Measurements from ENCODE around the gene TENM4.

TENM4 gene

GRCh38 chr11:79447038-79447786 is 6.4 kb upstream of the TENM4 start:
- H3K27ac ChIP-seq (ENCODE audit: low read length), result no peak overlapping the region
- no peaks in the 10 kb centered on the region for H3K9me3 ChIP-seq (ENCODE audit: control insufficient read depth in 1 of 2, low read length in 2 of 2)
- H3K36me3 ChIP-seq (ENCODE audit: control insufficient read depth in 1 of 2, insufficient read depth in 2 of 2, low read length in 2 of 2), result no peaks in the 10 kb centered on the region
- H3K27me3 ChIP-seq (ENCODE audit: low read depth, low read length), result no peaks in the 10 kb centered on the region
- no peaks in the 10 kb centered on the region for H3K4me1 ChIP-seq (ENCODE audit: control insufficient read depth in 1 of 2, insufficient read depth in 2 of 2, low read length in 2 of 2)
- no peak overlapping the region for H3K4me3 ChIP-seq (ENCODE audit: low read depth in 1 of 2, low read length in 2 of 2)

- Histone ChIP-seq H3K9me3 (ENCODE audit: control insufficient read depth in 1 of 2, low read length in 2 of 2) (no peaks in the 10 kb centered on the region), H3K4me3 (ENCODE audit: low read depth in 1 of 2, low read length in 2 of 2) (no peak overlapping the region), H3K27ac (ENCODE audit: low read length) (no peak overlapping the region), H3K36me3 (ENCODE audit: control insufficient read depth in 1 of 2, insufficient read depth in 2 of 2, low read length in 2 of 2) (no peaks in the 10 kb centered on the region), H3K27me3 (ENCODE audit: low read depth, low read length) (no peaks in the 10 kb centered on the region), H3K4me1 (ENCODE audit: control insufficient read depth in 1 of 2, insufficient read depth in 2 of 2, low read length in 2 of 2) (peaks cover 0 to 4% of the 10 kb centered on the region in 2 donors)
Observed at GRCh38 chr11:79444923-79445322, 4.1 kb upstream of the TENM4 start.

GRCh38 chr11:79441461-79441875 is 638 bp upstream of the TENM4 start:
- peak overlapping the region; percentile 56 to 64 for H3K4me3 ChIP-seq (ENCODE audit: low read depth in 1 of 2, low read length in 2 of 2)
- peak overlapping the region; percentile 45 for H3K27ac ChIP-seq (ENCODE audit: low read length)
- no peaks in the 10 kb centered on the region for H3K9me3 ChIP-seq (ENCODE audit: control insufficient read depth in 1 of 2, low read length in 2 of 2)
- H3K27me3 ChIP-seq (ENCODE audit: low read depth, low read length), result peaks cover 26% of the 10 kb centered on the region
- peaks cover 3 to 35% of the 10 kb centered on the region in 2 donors for H3K4me1 ChIP-seq (ENCODE audit: control insufficient read depth in 1 of 2, insufficient read depth in 2 of 2, low read length in 2 of 2)
- no peaks in the 10 kb centered on the region for H3K36me3 ChIP-seq (ENCODE audit: control insufficient read depth in 1 of 2, insufficient read depth in 2 of 2, low read length in 2 of 2)

GRCh38 chr11:79439886-79440570 is 802 bp downstream of the TENM4 start:
- Histone ChIP-seq H3K4me3 (ENCODE audit: low read depth in 1 of 2, low read length in 2 of 2) (peak overlapping the region; percentile 56 to 64), H3K27me3 (ENCODE audit: low read depth, low read length) (peaks cover 36% of the 10 kb centered on the region), H3K4me1 (ENCODE audit: control insufficient read depth in 1 of 2, insufficient read depth in 2 of 2, low read length in 2 of 2) (peaks cover 3 to 35% of the 10 kb centered on the region in 2 donors)

GRCh38 chr11:79439410-79439885 is 1.4 kb downstream of the TENM4 start:
- peaks cover 41% of the 10 kb centered on the region for H3K27me3 ChIP-seq (ENCODE audit: low read depth, low read length)
- no peaks in the 10 kb centered on the region for H3K9me3 ChIP-seq (ENCODE audit: control insufficient read depth in 1 of 2, low read length in 2 of 2)
- H3K4me1 ChIP-seq (ENCODE audit: control insufficient read depth in 1 of 2, insufficient read depth in 2 of 2, low read length in 2 of 2), result peaks cover 3 to 35% of the 10 kb centered on the region in 2 donors
- no peak overlapping the region for H3K27ac ChIP-seq (ENCODE audit: low read length)
- no peaks in the 10 kb centered on the region for H3K36me3 ChIP-seq (ENCODE audit: control insufficient read depth in 1 of 2, insufficient read depth in 2 of 2, low read length in 2 of 2)
- H3K4me3 ChIP-seq (ENCODE audit: low read depth in 1 of 2, low read length in 2 of 2), result peak overlapping the region; percentile 42 to 64

More at GRCh38 chr11:79439886-79440570, 802 bp downstream of the TENM4 start:
- Histone ChIP-seq H3K27ac (ENCODE audit: low read length) (no peak overlapping the region), H3K9me3 (ENCODE audit: control insufficient read depth in 1 of 2, low read length in 2 of 2) (no peaks in the 10 kb centered on the region), H3K36me3 (ENCODE audit: control insufficient read depth in 1 of 2, insufficient read depth in 2 of 2, low read length in 2 of 2) (no peaks in the 10 kb centered on the region)

- peak overlapping the region; percentile 23 for H3K27ac ChIP-seq (ENCODE audit: low read length)
- peaks cover 47% of the 10 kb centered on the region for H3K27me3 ChIP-seq (ENCODE audit: low read depth, low read length)
- H3K36me3 ChIP-seq (ENCODE audit: control insufficient read depth in 1 of 2, insufficient read depth in 2 of 2, low read length in 2 of 2), result no peaks in the 10 kb centered on the region
- H3K9me3 ChIP-seq (ENCODE audit: control insufficient read depth in 1 of 2, low read length in 2 of 2), result no peaks in the 10 kb centered on the region
- peak overlapping the region; percentile 42 to 64 for H3K4me3 ChIP-seq (ENCODE audit: low read depth in 1 of 2, low read length in 2 of 2)
- peaks cover 3 to 35% of the 10 kb centered on the region in 2 donors for H3K4me1 ChIP-seq (ENCODE audit: control insufficient read depth in 1 of 2, insufficient read depth in 2 of 2, low read length in 2 of 2)
Observed at GRCh38 chr11:79438631-79439409, 2.0 kb downstream of the TENM4 start.

- peaks cover 3 to 35% of the 10 kb centered on the region in 2 donors for H3K4me1 ChIP-seq (ENCODE audit: control insufficient read depth in 1 of 2, insufficient read depth in 2 of 2, low read length in 2 of 2)
- peaks cover 49% of the 10 kb centered on the region for H3K27me3 ChIP-seq (ENCODE audit: low read depth, low read length)
- peak overlapping the region; percentile 23 for H3K27ac ChIP-seq (ENCODE audit: low read length)
- peak overlapping the region; percentile 42 to 64 for H3K4me3 ChIP-seq (ENCODE audit: low read depth in 1 of 2, low read length in 2 of 2)
- no peaks in the 10 kb centered on the region for H3K36me3 ChIP-seq (ENCODE audit: control insufficient read depth in 1 of 2, insufficient read depth in 2 of 2, low read length in 2 of 2)
- H3K9me3 ChIP-seq (ENCODE audit: control insufficient read depth in 1 of 2, low read length in 2 of 2), result no peaks in the 10 kb centered on the region
Observed at GRCh38 chr11:79437981-79438630, 2.7 kb downstream of the TENM4 start.

GRCh38 chr11:79437278-79437980 is 3.4 kb downstream of the TENM4 start:
- Histone ChIP-seq H3K36me3 (ENCODE audit: control insufficient read depth in 1 of 2, insufficient read depth in 2 of 2, low read length in 2 of 2) (no peaks in the 10 kb centered on the region), H3K27me3 (ENCODE audit: low read depth, low read length) (peaks cover 49% of the 10 kb centered on the region), H3K4me3 (ENCODE audit: low read depth in 1 of 2, low read length in 2 of 2) (peak overlapping the region; percentile 47 to 64), H3K4me1 (ENCODE audit: control insufficient read depth in 1 of 2, insufficient read depth in 2 of 2, low read length in 2 of 2) (peaks cover 3 to 35% of the 10 kb centered on the region in 2 donors), H3K9me3 (ENCODE audit: control insufficient read depth in 1 of 2, low read length in 2 of 2) (no peaks in the 10 kb centered on the region), H3K27ac (ENCODE audit: low read length) (no peak overlapping the region)

- Histone ChIP-seq H3K9me3 (ENCODE audit: control insufficient read depth in 1 of 2, low read length in 2 of 2) (no peaks in the 10 kb centered on the region), H3K4me3 (ENCODE audit: low read depth in 1 of 2, low read length in 2 of 2) (peak overlapping the region; percentile 47 to 64), H3K27me3 (ENCODE audit: low read depth, low read length) (peaks cover 49% of the 10 kb centered on the region), H3K4me1 (ENCODE audit: control insufficient read depth in 1 of 2, insufficient read depth in 2 of 2, low read length in 2 of 2) (peaks cover 3 to 35% of the 10 kb centered on the region in 2 donors), H3K27ac (ENCODE audit: low read length) (no peak overlapping the region), H3K36me3 (ENCODE audit: control insufficient read depth in 1 of 2, insufficient read depth in 2 of 2, low read length in 2 of 2) (no peaks in the 10 kb centered on the region)
Observed at GRCh38 chr11:79436919-79437277, 3.9 kb downstream of the TENM4 start.

- Histone ChIP-seq H3K27ac (ENCODE audit: low read length) (no peak overlapping the region), H3K4me1 (ENCODE audit: control insufficient read depth in 1 of 2, insufficient read depth in 2 of 2, low read length in 2 of 2) (peaks cover 3 to 25% of the 10 kb centered on the region in 2 donors), H3K36me3 (ENCODE audit: control insufficient read depth in 1 of 2, insufficient read depth in 2 of 2, low read length in 2 of 2) (no peaks in the 10 kb centered on the region), H3K4me3 (ENCODE audit: low read depth in 1 of 2, low read length in 2 of 2) (no peak overlapping the region), H3K27me3 (ENCODE audit: low read depth, low read length) (peaks cover 44% of the 10 kb centered on the region), H3K9me3 (ENCODE audit: control insufficient read depth in 1 of 2, low read length in 2 of 2) (no peaks in the 10 kb centered on the region)
Observed at GRCh38 chr11:79434283-79434682, 6.5 kb downstream of the TENM4 start.

All from muscle layer of duodenum (tissue), 2 donors.